RWPE2 (cell line): ENCODE measurements around the gene TBC1D26.
"Not testable (repeated sequence)": the region's sequence is repeated elsewhere in the genome, so short reads cannot be mapped to it uniquely, and the experiment has no call there.

ENCODE experiments used
- ATAC-seq: fragments of 200-7000 bp; cut with Tn5 transposase; 3 replicates; pipeline ENCODE4 v1.9.1; 2021; ENCODE audit warnings: low read depth
- DNase-seq: peaks from one replicate; pipeline ENCODE4 v3.0.0-alpha.2; 2020; ENCODE audit warnings: low spot score
- H3K27ac ChIP-seq: fragments of 450-650 bp; 2 replicates; pipeline ENCODE4 v1.5.1; 2017; ENCODE audit warnings: mild to moderate bottlenecking; ENCODE audit not compliant: poor library complexity, severe bottlenecking
- H3K27me3 ChIP-seq: fragments of 250-450 bp; sonication (Bioruptor Pico); 2 replicates; pipeline ENCODE4 v1.5.1; 2021; ENCODE audit warnings: mild to moderate bottlenecking, moderate library complexity; ENCODE audit not compliant: insufficient read depth, poor library complexity, severe bottlenecking
- H3K36me3 ChIP-seq: fragments of 250-450 bp; sonication (Bioruptor Pico); 2 replicates; pipeline ENCODE4 v1.5.1; 2020; ENCODE audit warnings: low read depth, mild to moderate bottlenecking, moderate library complexity
- H3K4me1 ChIP-seq: fragments of 250-450 bp; sonication (Bioruptor Pico); 2 replicates; pipeline ENCODE4 v1.5.1; 2021; ENCODE audit warnings: mild to moderate bottlenecking, moderate library complexity; ENCODE audit not compliant: insufficient read depth, poor library complexity, severe bottlenecking
- H3K4me3 ChIP-seq: fragments of 250-450 bp; sonication (Bioruptor Pico); 2 replicates; pipeline ENCODE4 v1.5.1; 2021; ENCODE audit warnings: mild to moderate bottlenecking, moderate library complexity; ENCODE audit not compliant: severe bottlenecking
- H3K9me3 ChIP-seq: fragments of 250-450 bp; sonication (Bioruptor Pico); 2 replicates; pipeline ENCODE4 v1.5.1; 2021; ENCODE audit warnings: mild to moderate bottlenecking, moderate library complexity; ENCODE audit not compliant: severe bottlenecking
- CTCF ChIP-seq: fragments of 450-650 bp; IDR thresholded peaks from one replicate; pipeline ENCODE4 v1.5.1; 2017; ENCODE audit warnings: mild to moderate bottlenecking, moderate library complexity; ENCODE audit not compliant: poor library complexity, severe bottlenecking

The TBC1D26 gene

DNA sequence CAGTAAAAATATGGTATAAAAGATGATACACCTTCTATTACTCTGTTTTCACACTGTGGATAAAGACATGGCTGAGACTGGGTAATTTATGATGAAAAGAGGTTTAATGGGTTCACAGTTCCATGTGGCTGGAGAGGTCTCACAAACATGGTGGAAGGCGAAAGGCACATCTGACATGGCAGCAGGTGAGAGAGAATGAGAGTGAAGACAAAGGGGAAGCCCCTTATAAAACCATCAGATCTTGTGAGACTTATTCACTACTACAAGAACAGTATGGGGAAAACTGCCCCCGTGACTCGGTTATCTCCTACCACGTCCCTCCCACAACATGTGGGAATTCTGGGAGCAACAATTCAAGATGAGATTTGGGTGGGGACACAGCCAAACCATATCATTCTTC, 45.6 kb downstream of the TBC1D26 start:
- no peak for TF ChIP-seq CTCF
- Histone ChIP-seq H3K4me1 (no peaks in the 10 kb centered on the region), H3K36me3 (no peaks in the 10 kb centered on the region), H3K4me3 (no peak overlapping the region), H3K27me3 (no peaks in the 10 kb centered on the region), H3K9me3 (no peaks in the 10 kb centered on the region), H3K27ac (no peak overlapping the region)
- ATAC-seq (no peak), DNase-seq (no peak)

DNA sequence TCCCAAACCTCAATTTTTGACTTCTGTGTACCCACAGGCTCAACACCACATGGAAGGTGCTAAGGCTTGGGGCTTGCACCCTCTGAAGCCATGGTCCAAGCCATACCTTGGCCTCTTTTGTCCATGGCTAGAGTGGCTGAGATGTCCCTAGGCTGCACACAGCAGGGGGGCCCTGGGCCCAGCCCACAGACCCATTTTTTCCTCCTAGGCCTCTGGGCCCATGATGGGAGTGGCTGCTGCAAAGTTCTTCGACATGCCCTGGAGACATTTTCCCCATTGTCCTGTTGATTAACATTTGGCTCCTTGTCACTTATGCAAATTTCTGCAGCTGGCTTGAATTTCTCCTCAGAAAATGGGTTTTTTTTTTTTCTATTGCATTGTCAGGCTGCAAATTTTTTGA, 47.0 kb downstream of the TBC1D26 start:
- no peaks in the 10 kb centered on the region for H3K9me3 ChIP-seq
- no peaks in the 10 kb centered on the region for H3K4me1 ChIP-seq
- DNase-seq: no peak
- H3K4me3 ChIP-seq: no peak overlapping the region
- no peaks in the 10 kb centered on the region for H3K36me3 ChIP-seq
- no peak for ATAC-seq
- no peak overlapping the region for H3K27ac ChIP-seq
- TF ChIP-seq CTCF: no peak
- H3K27me3 ChIP-seq: no peaks in the 10 kb centered on the region

DNA sequence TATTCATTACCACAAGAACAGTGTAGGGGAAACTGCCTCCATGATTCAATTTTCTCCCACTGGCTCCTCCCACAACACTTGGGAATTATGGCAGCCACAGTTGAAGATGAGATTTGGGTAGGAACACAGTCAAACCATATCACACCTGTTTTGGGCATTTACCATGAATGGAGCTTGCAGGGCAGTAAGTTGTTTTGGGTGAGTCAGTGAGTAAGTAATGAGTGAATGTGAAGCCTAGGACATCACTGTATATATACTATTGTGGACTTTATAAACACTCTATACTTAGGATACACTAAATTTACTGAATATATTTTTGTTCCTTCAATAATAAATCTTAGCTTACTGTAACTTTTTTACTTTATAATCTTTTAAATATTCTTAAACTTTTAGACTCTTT, 48.1 kb downstream of the TBC1D26 start:
- no peak overlapping the region for H3K4me3 ChIP-seq
- no peak for TF ChIP-seq CTCF
- no peaks in the 10 kb centered on the region for H3K36me3 ChIP-seq
- DNase-seq (no peak), ATAC-seq (no peak)
- H3K4me1 ChIP-seq: no peaks in the 10 kb centered on the region
- H3K27me3 ChIP-seq: no peaks in the 10 kb centered on the region
- H3K9me3 ChIP-seq: no peaks in the 10 kb centered on the region
- H3K27ac ChIP-seq: no peak overlapping the region

DNA sequence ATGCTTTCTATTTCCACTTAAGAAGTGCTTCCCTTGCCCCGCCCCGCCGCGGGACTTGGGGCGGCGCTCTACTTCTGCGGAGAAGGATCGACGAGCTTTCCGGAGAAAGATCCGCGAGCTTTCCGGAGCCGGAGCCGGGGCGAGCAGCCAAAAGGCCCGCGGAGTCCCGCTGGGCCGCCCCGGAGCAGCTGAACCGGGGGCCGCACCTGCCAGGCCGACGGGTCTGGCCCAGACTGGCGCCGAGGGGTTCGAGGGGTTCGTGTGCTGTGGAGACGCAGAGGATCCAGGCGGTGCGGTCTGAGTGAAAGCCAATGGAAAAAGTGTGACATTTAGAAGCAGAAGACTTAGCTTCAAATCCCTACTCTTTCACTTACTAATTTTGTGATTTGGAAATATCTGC, 50.8 kb downstream of the TBC1D26 start:
- ATAC-seq (no peak), DNase-seq (no peak)
- H3K36me3 ChIP-seq: no peaks in the 10 kb centered on the region
- H3K4me1 ChIP-seq: no peaks in the 10 kb centered on the region
- no peaks in the 10 kb centered on the region for H3K9me3 ChIP-seq
- no peaks in the 10 kb centered on the region for H3K27me3 ChIP-seq
- TF ChIP-seq CTCF: no peak
- H3K4me3 ChIP-seq: no peak overlapping the region
- no peak overlapping the region for H3K27ac ChIP-seq

GRCh38 chr17:15783461-15783860, 51.4 kb downstream of the TBC1D26 start:
- ATAC-seq (no peak), DNase-seq (no peak)
- Histone ChIP-seq H3K4me3 (no peak overlapping the region), H3K36me3 (no peaks in the 10 kb centered on the region), H3K27me3 (no peaks in the 10 kb centered on the region), H3K27ac (no peak overlapping the region), H3K9me3 (no peaks in the 10 kb centered on the region), H3K4me1 (no peaks in the 10 kb centered on the region)
- no peak for TF ChIP-seq CTCF

DNA sequence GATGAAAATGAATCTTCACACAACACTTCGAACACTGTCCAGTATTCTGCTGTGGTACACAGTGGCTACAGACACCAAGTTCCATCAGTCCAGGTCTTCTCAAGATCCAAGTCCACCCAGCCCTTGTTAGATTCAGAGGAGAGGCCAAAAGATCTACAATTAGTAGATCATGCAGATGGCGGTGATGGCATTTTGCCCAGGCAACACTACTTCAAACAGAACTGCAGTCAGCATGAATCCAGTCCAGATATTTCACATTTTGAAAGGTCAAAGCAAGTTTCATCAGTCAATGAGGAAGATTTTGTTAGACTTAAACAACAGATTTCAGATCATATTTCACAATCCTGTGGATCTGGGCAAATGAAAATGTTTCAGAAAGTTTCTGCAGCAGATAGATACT, 52.3 kb downstream of the TBC1D26 start:
- H3K27ac ChIP-seq, ATAC-seq, H3K36me3 ChIP-seq, H3K9me3 ChIP-seq, H3K4me3 ChIP-seq, H3K4me1 ChIP-seq, DNase-seq, H3K27me3 ChIP-seq: not testable (repeated sequence)

DNA sequence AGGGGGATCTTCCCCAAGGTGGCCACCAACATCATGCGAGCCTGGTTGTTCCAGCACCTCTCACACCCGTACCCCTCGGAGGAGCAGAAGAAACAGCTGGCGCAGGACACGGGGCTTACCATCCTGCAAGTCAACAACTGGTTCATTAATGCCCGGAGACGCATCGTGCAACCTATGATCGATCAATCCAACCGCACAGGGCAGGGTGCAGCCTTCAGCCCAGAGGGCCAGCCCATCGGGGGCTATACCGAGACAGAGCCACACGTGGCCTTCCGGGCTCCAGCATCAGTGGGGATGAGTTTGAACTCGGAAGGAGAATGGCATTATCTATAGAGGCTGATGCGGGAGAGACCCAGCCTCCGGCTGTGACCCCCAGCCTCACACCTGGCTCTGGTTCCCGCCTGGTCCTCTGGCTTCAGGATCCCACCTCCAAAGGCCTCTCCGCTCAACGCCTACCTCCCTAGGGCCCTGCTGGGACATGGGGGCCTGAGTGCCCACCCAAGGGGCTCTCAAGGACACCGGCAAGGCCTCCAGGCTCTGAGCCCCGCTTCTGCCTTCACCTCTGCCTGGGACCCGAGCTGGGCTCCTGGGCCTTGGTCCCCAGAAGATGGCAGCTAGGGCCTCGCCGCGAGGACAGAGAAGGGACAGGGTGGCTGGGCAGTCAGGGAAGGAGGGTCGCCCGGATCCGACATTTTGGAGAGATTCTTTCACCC, 55.4 kb downstream of the TBC1D26 start:
- not testable (repeated sequence) for H3K9me3 ChIP-seq, H3K27me3 ChIP-seq, ATAC-seq, H3K4me1 ChIP-seq, H3K27ac ChIP-seq, DNase-seq, H3K4me3 ChIP-seq, H3K36me3 ChIP-seq
